Mucosa of descending colon (tissue), 3 donors: ENCODE measurements around the gene DUSP21. TPM values are rescaled to one million over a fixed set of nuclear protein-coding genes. Genes with fewer than 3 reads are reported as not detected.

Experiments
- ATAC-seq: fragments of 200-7000 bp; cut with Tn5 transposase; one replicate; pipeline ENCODE4 v1.9.1; 2020; ENCODE audit warnings: mild to moderate bottlenecking, moderate library complexity
- DNase-seq, 3 donors: peaks; one replicate each; pipeline ENCODE4 v3.0.0-alpha.2; 2020
- H3K36me3 ChIP-seq: fragments of 200-600 bp; one replicate; pipeline ENCODE4 v1.8.0; 2021; ENCODE audit warnings: low read depth, mild to moderate bottlenecking
- H3K4me1 ChIP-seq: fragments of 200-600 bp; one replicate; pipeline ENCODE4 v1.8.0; 2021; ENCODE audit warnings: low read depth, mild to moderate bottlenecking
- H3K4me3 ChIP-seq: fragments of 200-600 bp; one replicate; pipeline ENCODE4 v1.8.0; 2021; ENCODE audit warnings: mild to moderate bottlenecking
- H3K9me3 ChIP-seq: fragments of 200-600 bp; one replicate; pipeline ENCODE4 v1.8.0; 2021; ENCODE audit warnings: mild to moderate bottlenecking
- CTCF ChIP-seq: fragments of 200-600 bp; IDR thresholded peaks from one replicate; pipeline ENCODE4 v1.8.0; 2022; ENCODE audit warnings: antibody characterized with exemption, mild to moderate bottlenecking
- intact Hi-C, 2 donors: fragments of 100-400 bp; cut with DNase I in 1 of 2; cut with micrococcal nuclease in 1 of 2; formaldehyde crosslinking; loops; one replicate each; pipeline versions ENCODE4 v1.11.0 to v1.11.1; 2022; cut with DNase I, micrococcal nuclease
- total RNA-seq, 3 donors: library from RNA; stranded (reverse); fragmentation: NEBNext Ultra II Directional in 2 of 3; extraction: Animal tissue kit (Norgen Biotek cat#: 25700) in 2 of 3; gene quantifications; one replicate each; pipeline versions ENCODE4 v1.2.1 to v1.2.4, GENCODE V29; 2021 to 2023
- donor health status: DM: no; HTN: no; CAD: no; lungs with moderate emphysema.
- donor health status: DM: no; HTN: no; CAD: no.
- donor health status: DM: no; HTN: yes; CAD: no.

Gene DUSP21
- total RNA-seq, 3 donors from 2014 or later, result not detected

GRCh38 chrX:44891642-44892041, 47.8 kb downstream of the DUSP21 start:
- intact Hi-C loops, result no loop called here
- TF ChIP-seq CTCF, result no peak
- no peaks in the 10 kb centered on the region for H3K4me1 ChIP-seq
- no peak overlapping the region for H3K4me3 ChIP-seq
- no peak for ATAC-seq
- no peak for DNase-seq
- no peaks in the 10 kb centered on the region for H3K9me3 ChIP-seq
- no peaks in the 10 kb centered on the region for H3K36me3 ChIP-seq

Other genes starting within 250 kb of the DUSP21 start
- gene KDM6A, start 29.2 kb downstream of the DUSP21 start, total RNA-seq, result 10 to 100 TPM; 24.0 to 41.5 (median 36.5) TPM